ENCODE data around the gene LCLAT1. TPM values are rescaled to one million over a fixed set of nuclear protein-coding genes. Genes with fewer than 3 reads are reported as not detected.

Gene LCLAT1
- total RNA-seq, 2 experiments from 2014 or later = 19.0 to 20.5 TPM

DNA sequence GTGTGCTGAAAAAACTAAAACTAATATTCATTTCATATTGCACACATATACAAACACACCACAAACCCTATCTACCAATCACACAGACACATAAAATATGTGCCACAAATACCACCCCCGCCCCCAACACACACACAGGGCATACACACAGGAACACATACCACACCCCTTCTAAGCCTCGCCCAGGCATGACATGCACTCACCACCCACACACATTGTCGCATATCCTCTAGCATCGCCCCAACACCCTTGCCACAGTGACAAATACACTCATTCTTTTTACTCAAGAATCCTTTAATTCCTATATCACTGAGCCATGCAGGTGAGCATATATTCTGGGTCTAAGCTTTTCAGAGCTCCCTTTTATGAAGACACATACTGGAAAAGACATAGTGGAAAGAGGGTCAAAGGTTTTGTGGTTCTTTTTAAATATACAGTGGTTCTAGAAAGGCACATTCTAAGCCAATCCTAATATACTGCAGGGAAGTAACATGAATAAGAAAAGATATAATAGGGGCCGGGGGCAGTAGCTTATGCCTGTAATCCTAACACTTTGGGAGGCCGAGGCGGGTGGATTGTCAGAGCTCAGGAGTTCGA, 24.5 kb upstream of the LCLAT1 start:
- Mint-ChIP-seq H3K9me3 (no peaks in the 10 kb centered on the region), H3K4me1 (ENCODE audit: low read depth) (peaks cover 36% of the 10 kb centered on the region), H3K4me3 (peak overlapping the region; percentile 70), H3K27me3 (no peaks in the 10 kb centered on the region), H3K36me3 (ENCODE audit: low read depth) (no peaks in the 10 kb centered on the region), H3K27ac (peak overlapping the region; percentile 96)
- ATAC-seq (peak; percentile 94), DNase-seq (peak; percentile 98)
- TF ChIP-seq, protein P1, sequence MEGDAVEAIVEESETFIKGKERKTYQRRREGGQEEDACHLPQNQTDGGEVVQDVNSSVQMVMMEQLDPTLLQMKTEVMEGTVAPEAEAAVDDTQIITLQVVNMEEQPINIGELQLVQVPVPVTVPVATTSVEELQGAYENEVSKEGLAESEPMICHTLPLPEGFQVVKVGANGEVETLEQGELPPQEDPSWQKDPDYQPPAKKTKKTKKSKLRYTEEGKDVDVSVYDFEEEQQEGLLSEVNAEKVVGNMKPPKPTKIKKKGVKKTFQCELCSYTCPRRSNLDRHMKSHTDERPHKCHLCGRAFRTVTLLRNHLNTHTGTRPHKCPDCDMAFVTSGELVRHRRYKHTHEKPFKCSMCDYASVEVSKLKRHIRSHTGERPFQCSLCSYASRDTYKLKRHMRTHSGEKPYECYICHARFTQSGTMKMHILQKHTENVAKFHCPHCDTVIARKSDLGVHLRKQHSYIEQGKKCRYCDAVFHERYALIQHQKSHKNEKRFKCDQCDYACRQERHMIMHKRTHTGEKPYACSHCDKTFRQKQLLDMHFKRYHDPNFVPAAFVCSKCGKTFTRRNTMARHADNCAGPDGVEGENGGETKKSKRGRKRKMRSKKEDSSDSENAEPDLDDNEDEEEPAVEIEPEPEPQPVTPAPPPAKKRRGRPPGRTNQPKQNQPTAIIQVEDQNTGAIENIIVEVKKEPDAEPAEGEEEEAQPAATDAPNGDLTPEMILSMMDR (IDR thresholded peaks at IDR 0.05) = no peak
- ChIA-PET CTCF (interaction anchor here (0.8 to 3.1 kb wide), 14 partner anchors 10 to 292 kb away, joined by 3 to 13 read pairs (median 4); partner anchors contain the start of gene LCLAT1), POLR2A (interaction anchor here (0.6 to 5.2 kb wide), 20 partner anchors 9 to 276 kb away, joined by 3 to 20 read pairs (median 4); partner anchors contain the start of genes LCLAT1 and YPEL5)
- intact Hi-C loops (cut with micrococcal nuclease) = loop anchor here (2.0 to 5.0 kb wide), 2 partner anchors 85 to 188 kb away; no protein-coding TSS in a partner anchor

DNA sequence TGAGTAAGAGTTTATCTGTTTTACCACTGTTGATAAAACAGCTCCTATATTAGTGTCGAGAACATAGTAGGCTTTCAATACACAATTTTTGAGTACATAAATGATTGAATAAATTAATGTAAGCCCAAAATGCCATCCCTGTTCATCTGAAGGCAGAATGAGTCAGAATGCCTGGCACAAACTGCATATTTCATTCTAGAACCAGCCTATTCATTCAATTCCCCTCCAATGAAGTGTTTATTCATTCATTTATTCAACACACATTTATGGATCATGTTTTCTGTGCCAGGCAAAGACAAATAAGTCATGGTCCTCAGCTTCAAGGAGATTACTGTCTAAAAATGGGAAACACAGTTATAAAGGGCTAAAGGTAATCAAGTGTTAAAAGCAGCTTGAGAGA, 22.8 kb upstream of the LCLAT1 start:
- intact Hi-C loops (cut with micrococcal nuclease) = loop anchor here (5.0 kb wide), 1 partner anchor 87 kb away; no protein-coding TSS in a partner anchor
- POLR2A ChIA-PET = interaction anchor here (0.7 to 5.2 kb wide), 3 partner anchors 22 to 194 kb away, joined by 3 to 20 read pairs (median 3); partner anchors contain the start of gene LCLAT1
- H3K27ac Mint-ChIP-seq = peak overlapping the region; percentile 47
- DNase-seq (no peak), ATAC-seq (no peak)
- no peaks in the 10 kb centered on the region for H3K27me3 Mint-ChIP-seq
- H3K4me3 Mint-ChIP-seq = no peak overlapping the region
- peaks cover 50% of the 10 kb centered on the region for H3K4me1 Mint-ChIP-seq (ENCODE audit: low read depth)
- H3K9me3 Mint-ChIP-seq = no peaks in the 10 kb centered on the region
- no peaks in the 10 kb centered on the region for H3K36me3 Mint-ChIP-seq (ENCODE audit: low read depth)
- TF ChIP-seq, protein P1 (IDR thresholded peaks at IDR 0.05) = no peak
- CTCF ChIA-PET = interaction anchor here (1.0 kb wide), 1 partner anchor 13 kb away, joined by 3 read pairs; no protein-coding TSS in a partner anchor

DNA sequence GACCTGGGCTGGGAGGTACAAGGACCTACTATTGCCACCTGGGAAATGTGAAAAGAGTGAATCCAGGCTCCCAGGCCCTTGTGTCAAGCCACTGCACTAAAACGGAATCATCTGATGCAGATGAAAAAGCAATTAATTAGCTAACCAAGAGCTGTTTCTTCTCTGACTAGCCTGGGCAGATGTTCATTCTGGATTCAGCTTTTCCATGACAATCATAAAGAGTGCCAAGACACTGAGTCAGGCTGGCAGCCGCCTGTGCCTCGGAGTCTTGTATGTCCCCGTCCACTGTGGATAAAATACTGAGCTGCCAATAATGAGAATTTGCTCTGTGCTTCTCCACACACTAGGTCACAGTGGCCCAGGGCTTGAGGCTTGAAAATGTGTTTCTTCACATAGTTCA, 21.7 kb upstream of the LCLAT1 start:
- no peak for DNase-seq
- intact Hi-C loops (cut with micrococcal nuclease) = no loop called here
- Mint-ChIP-seq H3K27me3 (no peaks in the 10 kb centered on the region), H3K4me1 (ENCODE audit: low read depth) (peaks cover 51% of the 10 kb centered on the region), H3K27ac (no peak overlapping the region), H3K36me3 (ENCODE audit: low read depth) (no peaks in the 10 kb centered on the region), H3K4me3 (no peak overlapping the region), H3K9me3 (no peaks in the 10 kb centered on the region)
- POLR2A ChIA-PET = interaction anchor here (1.7 to 5.2 kb wide), 2 partner anchors 12 to 21 kb away, joined by 4 to 20 read pairs; partner anchors contain the start of gene LCLAT1
- no peak for ATAC-seq
- TF ChIP-seq, protein P1 (IDR thresholded peaks at IDR 0.05) = no peak
- CTCF ChIA-PET = no interaction called here

DNA sequence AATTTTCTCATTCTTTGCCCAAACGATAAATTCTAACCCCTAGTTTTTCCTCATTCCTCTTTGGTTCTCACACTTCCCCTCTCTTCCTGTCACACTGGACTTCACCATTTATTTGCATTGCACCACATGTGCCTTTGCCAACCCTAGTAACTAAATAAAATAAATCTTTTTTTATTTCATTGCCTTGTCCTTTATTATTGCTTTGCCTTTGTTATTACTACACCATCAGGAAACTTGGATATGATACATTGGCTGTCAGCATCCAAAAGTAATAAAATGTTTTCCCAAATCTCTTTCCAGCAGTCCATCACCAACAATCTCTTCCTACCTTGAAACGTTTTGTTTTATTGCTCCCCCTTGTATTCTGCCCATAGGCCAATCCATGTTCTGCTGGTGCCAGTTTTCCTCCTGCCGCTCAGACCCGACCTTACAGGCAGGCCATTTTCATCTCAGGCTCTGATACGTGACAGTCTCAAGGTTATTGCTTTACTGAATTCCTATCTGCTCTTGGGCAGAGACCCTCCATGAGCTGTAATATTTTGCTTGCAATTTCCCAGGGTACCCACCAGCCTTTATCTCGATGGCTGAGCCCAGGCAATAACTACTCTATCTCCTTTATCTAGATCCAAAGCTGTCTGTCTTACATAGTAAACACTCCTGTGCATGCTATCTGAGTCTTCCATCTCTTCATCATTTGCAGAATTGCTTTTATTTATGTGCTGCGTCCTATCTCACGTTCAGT, 19.3 kb upstream of the LCLAT1 start:
- POLR2A ChIA-PET = interaction anchor here (1.3 to 1.6 kb wide), 2 partner anchors 47 to 171 kb away, joined by 3 read pairs; no protein-coding TSS in a partner anchor
- no peak for DNase-seq
- peak overlapping the region; percentile 84 for H3K27ac Mint-ChIP-seq
- intact Hi-C loops (cut with micrococcal nuclease) = no loop called here
- H3K4me1 Mint-ChIP-seq (ENCODE audit: low read depth) = peaks cover 31% of the 10 kb centered on the region
- TF ChIP-seq, protein P1 (IDR thresholded peaks at IDR 0.05) = no peak
- no peaks in the 10 kb centered on the region for H3K27me3 Mint-ChIP-seq
- H3K4me3 Mint-ChIP-seq = no peak overlapping the region
- ATAC-seq = no peak
- CTCF ChIA-PET = interaction anchor here (1.2 to 1.3 kb wide), 2 partner anchors 263 to 284 kb away, joined by 3 to 5 read pairs; no protein-coding TSS in a partner anchor
- no peaks in the 10 kb centered on the region for H3K36me3 Mint-ChIP-seq (ENCODE audit: low read depth)
- no peaks in the 10 kb centered on the region for H3K9me3 Mint-ChIP-seq
